GM19468 (cell line): Measurements from ENCODE around the gene USP10.

ENCODE experiments used
- ATAC-seq: cut with Tn5 transposase; IDR thresholded peaks from one replicate; pipeline ENCODE4 v1.9.1; 2021; ENCODE audit warnings: mild to moderate bottlenecking, moderate library complexity, moderate number of reproducible peaks; ENCODE audit not compliant: unreplicated experiment; ENCODE audit errors: extremely low read depth

USP10 gene

GRCh38 chr16:84764970-84765369 lies 65.2 kb downstream of the USP10 start:
- no peak for ATAC-seq

- no peak for ATAC-seq
Measured at GRCh38 chr16:84765616-84766580, 66.1 kb downstream of the USP10 start.

GRCh38 chr16:84766978-84767773 lies 67.4 kb downstream of the USP10 start:
- ATAC-seq: no peak

GRCh38 chr16:84768061-84768807 lies 68.4 kb downstream of the USP10 start:
- no peak for ATAC-seq

- no peak for ATAC-seq
Measured at GRCh38 chr16:84768808-84769197, 69.0 kb downstream of the USP10 start.

GRCh38 chr16:84769416-84769815 lies 69.6 kb downstream of the USP10 start:
- no peak for ATAC-seq

GRCh38 chr16:84773312-84773711 lies 73.5 kb downstream of the USP10 start:
- ATAC-seq: no peak

GRCh38 chr16:84774810-84775209 lies 75.0 kb downstream of the USP10 start:
- ATAC-seq: no peak

GRCh38 chr16:84775262-84775810 lies 75.5 kb downstream of the USP10 start:
- ATAC-seq: no peak

- no peak for ATAC-seq
Measured at GRCh38 chr16:84777435-84777834, 77.6 kb downstream of the USP10 start.

GRCh38 chr16:84778720-84779119 lies 78.9 kb downstream of the USP10 start:
- no peak for ATAC-seq

- ATAC-seq: no peak
Measured at GRCh38 chr16:84780063-84780462, 80.3 kb downstream of the USP10 start.

GRCh38 chr16:84780544-84781376 lies 81.0 kb downstream of the USP10 start:
- ATAC-seq: no peak

- no peak for ATAC-seq
Measured at GRCh38 chr16:84782846-84783245, 83.0 kb downstream of the USP10 start.

GRCh38 chr16:84785843-84786581 lies 86.2 kb downstream of the USP10 start:
- ATAC-seq: no peak

GRCh38 chr16:84786605-84787262 lies 86.9 kb downstream of the USP10 start:
- no peak for ATAC-seq

GRCh38 chr16:84787263-84787622 lies 87.4 kb downstream of the USP10 start:
- no peak for ATAC-seq

- ATAC-seq: no peak
Measured at GRCh38 chr16:84788920-84789391, 89.2 kb downstream of the USP10 start.
